Immature natural killer cell (primary cell): ENCODE results near the gene CDH22. TPM values are rescaled to one million over a fixed set of nuclear protein-coding genes. Genes with fewer than 3 reads are reported as not detected.

Source experiments
- DNase-seq, 3 donors: peaks; one replicate each; pipeline ENCODE4 v3.0.0; 2022; ENCODE audit warnings: mixed read lengths in 1 of 3
- H3K27ac Mint-ChIP-seq, 6 donors: one replicate each; pipeline ENCODE4 v1.8.0; 2020; ENCODE audit warnings: mixed read lengths in 6 of 6, mild to moderate bottlenecking in 5 of 6, inconsistent platforms in 4 of 6, moderate library complexity in 3 of 6
- H3K27me3 Mint-ChIP-seq, 3 donors: one replicate each; pipeline ENCODE4 v1.8.0; 2020 to 2021; ENCODE audit warnings: low read depth in 3 of 3, mild to moderate bottlenecking in 3 of 3, mixed read lengths in 3 of 3, moderate library complexity in 3 of 3, inconsistent platforms in 1 of 3
- H3K36me3 Mint-ChIP-seq, 3 donors: one replicate each; pipeline ENCODE4 v1.8.0; 2020; ENCODE audit warnings: mixed read lengths in 3 of 3, inconsistent platforms in 2 of 3, mild to moderate bottlenecking in 2 of 3
- H3K4me1 Mint-ChIP-seq, 2 donors: one replicate each; pipeline ENCODE4 v1.8.0; 2020; ENCODE audit warnings: inconsistent platforms in 2 of 2, mild to moderate bottlenecking in 2 of 2, mixed read lengths in 2 of 2, moderate library complexity in 1 of 2
- H3K4me3 Mint-ChIP-seq, 5 donors: one replicate each; pipeline ENCODE4 v1.8.0; 2020; ENCODE audit warnings: mild to moderate bottlenecking in 5 of 5, mixed read lengths in 5 of 5, inconsistent platforms in 3 of 5, moderate library complexity in 3 of 5
- H3K9me3 Mint-ChIP-seq, 6 donors: one replicate each; pipeline ENCODE4 v1.8.0; 2020; ENCODE audit warnings: mild to moderate bottlenecking in 6 of 6, mixed read lengths in 6 of 6, inconsistent platforms in 4 of 6, moderate library complexity in 3 of 6
- polyA plus RNA-seq, 3 donors: library from polyadenylated mRNA; unstranded; fragments of 300-500 nt; fragmentation: Illumina TruSeq; gene quantifications; one replicate each; pipeline ENCODE4 v1.2.3, GENCODE V29; 2021

Gene CDH22, protein sequence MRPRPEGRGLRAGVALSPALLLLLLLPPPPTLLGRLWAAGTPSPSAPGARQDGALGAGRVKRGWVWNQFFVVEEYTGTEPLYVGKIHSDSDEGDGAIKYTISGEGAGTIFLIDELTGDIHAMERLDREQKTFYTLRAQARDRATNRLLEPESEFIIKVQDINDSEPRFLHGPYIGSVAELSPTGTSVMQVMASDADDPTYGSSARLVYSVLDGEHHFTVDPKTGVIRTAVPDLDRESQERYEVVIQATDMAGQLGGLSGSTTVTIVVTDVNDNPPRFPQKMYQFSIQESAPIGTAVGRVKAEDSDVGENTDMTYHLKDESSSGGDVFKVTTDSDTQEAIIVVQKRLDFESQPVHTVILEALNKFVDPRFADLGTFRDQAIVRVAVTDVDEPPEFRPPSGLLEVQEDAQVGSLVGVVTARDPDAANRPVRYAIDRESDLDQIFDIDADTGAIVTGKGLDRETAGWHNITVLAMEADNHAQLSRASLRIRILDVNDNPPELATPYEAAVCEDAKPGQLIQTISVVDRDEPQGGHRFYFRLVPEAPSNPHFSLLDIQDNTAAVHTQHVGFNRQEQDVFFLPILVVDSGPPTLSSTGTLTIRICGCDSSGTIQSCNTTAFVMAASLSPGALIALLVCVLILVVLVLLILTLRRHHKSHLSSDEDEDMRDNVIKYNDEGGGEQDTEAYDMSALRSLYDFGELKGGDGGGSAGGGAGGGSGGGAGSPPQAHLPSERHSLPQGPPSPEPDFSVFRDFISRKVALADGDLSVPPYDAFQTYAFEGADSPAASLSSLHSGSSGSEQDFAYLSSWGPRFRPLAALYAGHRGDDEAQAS
- polyA plus RNA-seq, result not detected

DNA sequence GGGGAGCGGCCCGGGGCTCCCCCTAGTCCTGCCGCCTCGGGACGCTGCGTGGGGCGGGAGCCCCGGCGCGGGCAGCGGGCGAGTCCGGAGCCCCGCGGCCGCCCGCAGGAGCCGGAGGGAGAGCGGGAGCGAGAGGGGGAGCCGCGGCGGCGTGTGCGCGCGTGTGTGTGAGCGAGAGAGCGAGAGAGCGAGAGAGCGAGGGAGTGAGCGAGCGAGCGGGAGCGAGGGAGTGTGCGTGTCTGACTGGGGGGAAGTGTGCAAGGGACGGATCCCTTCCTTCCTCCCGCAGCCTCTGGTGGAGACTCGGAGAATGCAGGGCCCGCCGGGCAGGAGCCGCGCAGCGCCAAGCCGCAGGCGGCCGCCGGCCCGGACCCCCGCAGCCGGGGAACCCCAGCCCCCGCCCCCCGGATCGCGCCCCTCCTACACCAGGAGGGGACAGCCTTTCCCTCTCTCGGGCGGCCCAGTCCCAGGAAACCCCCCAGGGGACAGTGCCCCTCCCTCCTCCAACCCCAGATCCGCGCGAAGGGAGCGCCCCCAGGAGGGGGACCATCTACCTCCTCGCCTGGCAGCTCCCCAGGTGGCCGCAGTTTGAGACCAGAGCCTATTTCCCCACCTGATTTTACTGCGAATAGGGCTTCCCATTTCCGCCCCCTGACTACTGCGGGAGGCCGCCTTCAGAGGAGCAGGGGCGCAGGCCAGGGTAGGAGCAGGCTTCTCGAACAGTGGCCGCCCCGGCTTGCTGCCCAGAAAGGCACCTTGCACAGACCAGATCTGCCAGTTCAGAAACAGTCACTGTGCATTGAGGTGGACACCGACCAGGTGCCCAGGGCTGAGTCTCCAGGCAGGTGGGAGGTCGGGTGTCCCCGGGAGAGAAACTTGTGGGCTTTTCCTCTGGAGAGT, at the start of gene CDH22:
Gene CDH22 (minus strand): TSS at position 241 of the 900 bp plus-strand sequence. CDS start 57,204 bp downstream, outside the sequence.
- peak in 2 of 3 donors; percentile 12 to 21 for DNase-seq
- H3K27me3 Mint-ChIP-seq, result peaks cover 17 to 40% (median 26%) of the 10 kb centered on the region in 3 donors

GRCh38 chr20:46357030-46357514, 48.8 kb upstream of the CDH22 start:
- no peak overlapping the region for H3K4me3 Mint-ChIP-seq
- H3K27me3 Mint-ChIP-seq, result peaks cover 0 to 2% (median 0%) of the 10 kb centered on the region in 3 donors
- H3K9me3 Mint-ChIP-seq, result no peaks in the 10 kb centered on the region
- no peak for DNase-seq
- H3K36me3 Mint-ChIP-seq, result peaks cover 0 to 12% (median 6%) of the 10 kb centered on the region in 3 donors
- peak overlapping the region in 4 of 6 donors; percentile 57 to 79 (median 74) for H3K27ac Mint-ChIP-seq
- H3K4me1 Mint-ChIP-seq, result peaks cover 43 to 60% of the 10 kb centered on the region in 2 donors

More for the DNA sequence above, at the start of gene CDH22:
- no peak within 1 kb of the TSS for H3K27ac Mint-ChIP-seq
- peak within 1 kb of the TSS; percentile 72 to 85 (median 76) for H3K4me3 Mint-ChIP-seq
- H3K4me1 Mint-ChIP-seq, result peaks cover 11 to 13% of the 10 kb centered on the region in 2 donors
- H3K9me3 Mint-ChIP-seq, result peaks cover 0 to 4% (median 0%) of the 10 kb centered on the region in 6 donors
- no peaks in the 10 kb centered on the region for H3K36me3 Mint-ChIP-seq

DNA sequence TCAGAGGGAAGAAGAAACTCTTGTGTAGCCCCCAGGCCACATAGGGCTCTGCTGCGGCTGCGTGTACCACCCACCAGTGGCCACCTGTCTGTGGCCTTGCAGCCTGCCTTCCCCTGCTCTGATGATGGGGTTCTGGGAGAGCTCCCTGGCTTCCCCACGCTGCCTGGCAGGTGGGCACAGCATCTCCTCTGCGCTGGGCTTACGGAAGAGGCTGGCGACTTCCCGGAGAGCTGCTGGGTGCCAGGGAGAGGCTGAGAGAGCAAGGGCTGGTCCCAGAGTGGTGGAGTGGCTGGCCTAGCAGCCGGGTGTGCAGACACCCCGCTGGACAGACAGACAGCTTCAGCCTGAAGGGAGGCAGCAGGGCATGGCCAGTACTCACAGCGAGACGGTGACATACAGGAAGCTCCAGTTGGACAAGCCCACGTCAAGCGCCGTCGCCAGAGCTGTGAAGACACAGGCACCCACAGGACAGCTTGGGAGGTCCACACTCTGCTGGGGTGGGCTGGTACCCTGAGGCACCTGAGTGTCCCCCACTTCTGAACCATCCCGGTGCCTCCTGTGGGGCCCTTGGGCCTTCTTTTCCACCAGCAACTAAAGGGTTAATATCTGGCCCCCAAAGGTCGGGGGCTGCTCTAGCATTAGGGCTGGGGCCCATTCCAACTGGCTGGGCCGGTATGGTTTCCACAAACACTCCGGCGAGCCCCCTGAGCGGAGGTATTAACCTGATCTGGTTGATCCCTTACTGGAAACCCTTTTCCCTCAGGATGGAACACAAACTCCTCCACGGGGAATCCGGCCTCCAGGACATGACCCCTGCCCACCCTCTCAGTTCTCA, 48.1 kb upstream of the CDH22 start:
- Mint-ChIP-seq H3K4me1 (peaks cover 36 to 53% of the 10 kb centered on the region in 2 donors), H3K9me3 (no peaks in the 10 kb centered on the region)

GRCh38 chr20:46355778-46356177, 47.5 kb upstream of the CDH22 start:
- H3K9me3 Mint-ChIP-seq, result no peaks in the 10 kb centered on the region
- H3K27ac Mint-ChIP-seq, result peak overlapping the region in 3 of 6 donors; percentile 50 to 69 (median 61)
- H3K4me3 Mint-ChIP-seq, result no peak overlapping the region
- peaks cover 0 to 15% (median 6%) of the 10 kb centered on the region in 3 donors for H3K36me3 Mint-ChIP-seq
- H3K4me1 Mint-ChIP-seq, result peaks cover 32 to 47% of the 10 kb centered on the region in 2 donors
- H3K27me3 Mint-ChIP-seq, result peaks cover 0 to 2% (median 2%) of the 10 kb centered on the region in 3 donors
- DNase-seq, result no peak

More for the DNA sequence above, 48.1 kb upstream of the CDH22 start:
- no peak for DNase-seq
- Mint-ChIP-seq H3K4me3 (no peak overlapping the region), H3K27me3 (peaks cover 0 to 2% (median 0%) of the 10 kb centered on the region in 3 donors), H3K36me3 (peaks cover 0 to 12% (median 6%) of the 10 kb centered on the region in 3 donors), H3K27ac (peak overlapping the region in 1 of 6 donors; percentile 65)

DNA sequence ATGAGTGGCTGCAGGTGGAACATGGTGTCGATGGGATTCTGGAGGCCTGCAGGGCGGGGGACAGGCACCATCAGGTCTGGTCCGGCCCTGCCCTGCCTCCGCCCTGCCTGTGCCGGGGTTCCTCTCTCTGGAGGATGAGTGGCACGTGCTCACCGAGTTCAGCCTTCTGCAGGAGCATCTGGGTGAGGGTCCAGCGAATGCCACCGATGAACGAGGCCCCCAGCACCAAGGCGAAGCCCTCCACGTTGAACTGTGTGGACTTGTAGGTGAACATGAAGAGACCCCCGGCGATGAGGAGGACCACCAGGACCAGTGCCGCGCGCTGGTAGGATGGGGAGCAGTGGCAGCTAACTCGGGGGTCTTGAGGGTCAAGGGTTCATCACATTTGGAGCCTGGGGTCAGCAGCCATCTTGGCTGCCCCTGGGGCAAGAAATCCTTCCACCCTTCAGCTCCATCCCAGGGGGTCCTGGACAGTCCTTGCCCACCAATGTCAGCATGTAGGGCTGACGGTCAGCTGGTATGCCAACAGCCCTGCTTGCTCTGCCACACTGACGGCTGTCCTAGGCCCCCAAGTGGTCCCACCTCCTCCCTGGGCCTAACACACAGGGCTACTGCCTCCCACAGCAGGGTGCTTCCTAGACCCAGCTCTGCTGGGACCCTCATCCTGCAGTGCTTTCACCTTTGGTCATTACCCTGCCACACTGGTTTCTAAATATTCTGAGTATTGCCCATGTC, 46.8 kb upstream of the CDH22 start:
- Mint-ChIP-seq H3K27me3 (peaks cover 2% of the 10 kb centered on the region in 3 donors), H3K4me3 (no peak overlapping the region), H3K27ac (peak overlapping the region in 2 of 6 donors; percentile 22 to 61), H3K4me1 (peaks cover 34 to 43% of the 10 kb centered on the region in 2 donors), H3K36me3 (peaks cover 4 to 15% (median 6%) of the 10 kb centered on the region in 3 donors), H3K9me3 (no peaks in the 10 kb centered on the region)
- no peak for DNase-seq

GRCh38 chr20:46354207-46354555, 45.9 kb upstream of the CDH22 start:
- Mint-ChIP-seq H3K27ac (peak overlapping the region in 2 of 6 donors; percentile 22 to 53), H3K27me3 (peaks cover 2% of the 10 kb centered on the region in 3 donors), H3K9me3 (no peaks in the 10 kb centered on the region), H3K36me3 (peaks cover 3 to 15% (median 4%) of the 10 kb centered on the region in 3 donors), H3K4me3 (no peak overlapping the region), H3K4me1 (peaks cover 28 to 39% of the 10 kb centered on the region in 2 donors)
- DNase-seq, result no peak

DNA sequence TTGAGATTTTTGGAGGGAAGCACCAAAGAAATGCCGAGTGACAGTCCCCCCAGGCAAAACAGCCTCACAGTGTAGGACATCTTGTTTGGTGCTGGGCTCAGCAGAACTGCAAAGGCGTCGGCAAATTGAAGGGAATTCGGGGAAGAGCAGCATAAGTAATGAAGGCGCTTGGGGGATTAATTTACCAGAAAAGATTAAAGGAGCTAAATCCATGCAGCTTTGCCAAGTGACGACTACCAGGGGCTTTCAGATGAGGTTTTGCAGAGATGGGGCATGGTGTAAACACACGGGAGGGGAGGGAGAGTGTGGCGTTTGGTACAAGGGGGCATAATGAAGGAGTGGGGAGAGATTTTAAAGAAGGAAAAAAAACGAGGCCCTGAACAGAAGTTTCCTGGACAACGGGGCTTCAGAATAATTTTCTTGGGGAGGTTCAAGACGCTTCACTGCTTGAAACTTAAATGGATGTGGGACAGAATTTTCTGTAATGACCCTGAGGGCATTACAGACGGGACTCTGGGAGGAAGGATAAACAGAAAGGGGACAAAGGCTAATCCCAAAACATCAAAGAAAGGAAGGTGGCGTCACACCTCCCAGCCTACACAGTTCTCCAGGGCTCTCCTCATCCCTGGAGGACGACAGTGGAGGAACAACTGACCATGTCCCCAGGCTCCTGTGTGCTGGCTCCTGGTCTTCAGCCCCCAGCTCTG, 45.4 kb upstream of the CDH22 start:
- DNase-seq, result no peak
- H3K27ac Mint-ChIP-seq, result peak overlapping the region in 2 of 6 donors; percentile 22 to 46
- H3K27me3 Mint-ChIP-seq, result peaks cover 2% of the 10 kb centered on the region in 3 donors
- no peaks in the 10 kb centered on the region for H3K9me3 Mint-ChIP-seq
- no peak overlapping the region for H3K4me3 Mint-ChIP-seq
- H3K36me3 Mint-ChIP-seq, result peaks cover 3 to 15% (median 4%) of the 10 kb centered on the region in 3 donors
- peaks cover 26 to 38% of the 10 kb centered on the region in 2 donors for H3K4me1 Mint-ChIP-seq

DNA sequence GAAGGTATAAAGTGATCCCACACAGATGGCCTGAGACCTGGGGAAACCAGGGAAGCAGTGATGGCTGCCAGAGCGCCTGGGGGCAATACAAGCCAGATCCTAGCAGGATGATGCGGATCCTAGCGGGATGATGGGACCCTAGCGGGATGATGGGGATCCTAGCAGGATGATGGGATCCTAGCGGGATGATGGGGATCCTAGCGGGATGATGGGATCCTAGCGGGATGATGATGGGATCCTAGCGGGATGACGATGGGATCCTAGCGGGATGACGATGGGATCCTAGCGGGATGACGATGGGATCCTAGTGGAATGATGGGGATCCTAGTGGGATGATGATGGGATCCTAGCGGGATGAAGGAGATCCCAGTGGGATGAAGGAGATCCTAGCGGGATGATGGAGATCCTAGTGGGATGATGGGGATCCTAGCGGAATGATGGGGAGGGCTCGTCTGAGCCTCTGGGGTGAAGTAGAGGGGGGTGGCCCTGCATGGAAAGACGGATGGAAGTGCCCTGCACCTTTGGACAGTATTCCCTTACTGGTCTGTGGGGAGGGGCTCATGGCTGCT, 44.2 kb upstream of the CDH22 start:
- H3K27ac Mint-ChIP-seq, result peak overlapping the region in 1 of 6 donors; percentile 50
- H3K36me3 Mint-ChIP-seq, result peaks cover 3 to 15% (median 4%) of the 10 kb centered on the region in 3 donors
- no peaks in the 10 kb centered on the region for H3K9me3 Mint-ChIP-seq
- peaks cover 2% of the 10 kb centered on the region in 3 donors for H3K27me3 Mint-ChIP-seq
- DNase-seq, result no peak
- peaks cover 20 to 29% of the 10 kb centered on the region in 2 donors for H3K4me1 Mint-ChIP-seq
- H3K4me3 Mint-ChIP-seq, result no peak overlapping the region

DNA sequence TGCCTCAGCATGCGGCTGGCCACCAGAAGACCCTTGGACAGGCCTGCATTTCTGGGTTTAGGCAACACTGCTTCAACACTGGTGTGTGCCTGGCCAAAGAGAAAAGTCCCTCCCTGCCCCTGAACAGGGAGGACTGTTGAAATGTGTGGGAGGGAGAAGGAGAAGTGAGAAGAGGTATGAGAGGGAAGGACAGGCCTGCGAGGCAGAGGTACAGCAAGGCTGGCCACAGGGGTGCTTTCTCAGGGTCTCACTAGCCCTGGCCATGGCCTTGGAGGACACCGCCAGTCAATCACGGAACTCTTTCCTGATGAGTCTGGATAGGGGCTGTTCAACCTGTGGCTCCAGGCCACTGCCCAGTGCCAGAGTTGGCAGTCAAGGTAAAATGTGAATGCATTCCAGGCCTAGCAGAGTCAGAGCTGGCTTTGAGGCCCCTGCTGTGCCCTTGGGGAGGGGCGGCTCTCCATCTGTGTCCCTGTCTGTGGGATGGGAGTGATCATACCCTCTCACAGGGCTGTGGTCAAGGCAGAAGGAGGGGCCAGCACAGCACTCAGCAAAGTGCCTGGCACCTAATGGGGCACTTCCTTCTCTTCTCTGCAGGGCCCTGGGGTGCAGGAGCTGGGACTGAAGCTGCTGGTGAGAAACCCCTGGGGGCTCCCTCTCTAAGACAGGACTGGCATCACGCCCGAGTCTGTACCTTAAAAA, 43.2 kb upstream of the CDH22 start:
- Mint-ChIP-seq H3K36me3 (peaks cover 3 to 19% (median 4%) of the 10 kb centered on the region in 3 donors), H3K4me3 (no peak overlapping the region), H3K9me3 (no peaks in the 10 kb centered on the region), H3K4me1 (peaks cover 16 to 23% of the 10 kb centered on the region in 2 donors), H3K27me3 (peaks cover 2% of the 10 kb centered on the region in 3 donors), H3K27ac (peak overlapping the region in 1 of 6 donors; percentile 61)
- DNase-seq, result no peak

- DNase-seq, result no peak
- H3K27me3 Mint-ChIP-seq, result peaks cover 2% of the 10 kb centered on the region in 3 donors
These were observed 42.6 kb upstream of the CDH22 start for GRCh38 chr20:46350986-46351267.

More at GRCh38 chr20:46350986-46351267, 42.6 kb upstream of the CDH22 start:
- Mint-ChIP-seq H3K4me1 (peaks cover 16 to 20% of the 10 kb centered on the region in 2 donors), H3K9me3 (no peaks in the 10 kb centered on the region), H3K36me3 (peaks cover 3 to 18% (median 4%) of the 10 kb centered on the region in 3 donors), H3K27ac (peak overlapping the region in 1 of 6 donors; percentile 45), H3K4me3 (no peak overlapping the region)
